Suprapubic skin (tissue), 4 donors: ENCODE data around the gene RBM7. TPM values are rescaled to one million over a fixed set of nuclear protein-coding genes. Genes with fewer than 3 reads are reported as not detected.

Experiments used
- DNase-seq, 2 donors: peaks; one replicate each; pipeline ENCODE4 v3.0.0-alpha.2; 2019; ENCODE audit warnings: low spot score in 2 of 2
- H3K27ac ChIP-seq: fragments of 200-600 bp; sonication (generic); one replicate; pipeline ENCODE4 v1.5.1; 2019
- H3K27me3 ChIP-seq: fragments of 200-600 bp; sonication (generic); one replicate; pipeline ENCODE4 v1.5.1; 2019
- H3K36me3 ChIP-seq: fragments of 200-600 bp; sonication (generic); one replicate; pipeline ENCODE4 v1.5.1; 2019
- H3K4me1 ChIP-seq: fragments of 200-600 bp; sonication (generic); one replicate; pipeline ENCODE4 v1.5.1; 2019
- H3K4me3 ChIP-seq: fragments of 200-600 bp; sonication (generic); one replicate; pipeline ENCODE4 v1.5.1; 2019; ENCODE audit warnings: mild to moderate bottlenecking
- H3K9me3 ChIP-seq: fragments of 200-600 bp; sonication (generic); one replicate; pipeline ENCODE4 v1.5.1; 2019
- EP300 ChIP-seq: sonication (generic); formaldehyde crosslinking; IDR thresholded peaks from one replicate; pipeline ENCODE4 v1.6.1; 2017; ENCODE audit warnings: antibody characterized with exemption
- POLR2A ChIP-seq, 2 donors: fragments of 450-650 bp; IDR thresholded peaks; one replicate each; pipeline ENCODE4 v1.6.1; 2017; ENCODE audit warnings: antibody characterized with exemption in 2 of 2, mild to moderate bottlenecking in 2 of 2, moderate library complexity in 2 of 2
- POLR2AphosphoS5 ChIP-seq, 3 donors: sonication (generic); formaldehyde crosslinking; IDR thresholded peaks; one replicate each; pipeline ENCODE4 v1.6.1; 2017; ENCODE audit warnings: antibody characterized with exemption in 3 of 3
- WGBS: methylation state at CpG from one replicate; pipeline ENCODE4 v1.1.5; 2018; 5-methylcytosine and 5-hydroxymethylcytosine counted together
- total RNA-seq, 4 donors: library from RNA; depleted of rRNA; stranded (reverse); fragments of >200 nt; gene quantifications; one replicate each; pipeline ENCODE4 v1.1.0, GENCODE V29; 2016
- TF ChIP-seq, protein P1 (sequence below), 2 donors: fragments of 200-600 bp in 1 of 2; fragments of 450-650 bp in 1 of 2; sonication (generic) in 1 of 2; IDR thresholded peaks; one replicate each; pipeline ENCODE4 v1.5.1; 2016 to 2019; ENCODE audit warnings: antibody characterized with exemption in 2 of 2, mild to moderate bottlenecking in 1 of 2, moderate library complexity in 1 of 2

Gene RBM7
- total RNA-seq, 4 donors from 2014 or later, result 10.2 to 18.4 (median 16.9) TPM

DNA sequence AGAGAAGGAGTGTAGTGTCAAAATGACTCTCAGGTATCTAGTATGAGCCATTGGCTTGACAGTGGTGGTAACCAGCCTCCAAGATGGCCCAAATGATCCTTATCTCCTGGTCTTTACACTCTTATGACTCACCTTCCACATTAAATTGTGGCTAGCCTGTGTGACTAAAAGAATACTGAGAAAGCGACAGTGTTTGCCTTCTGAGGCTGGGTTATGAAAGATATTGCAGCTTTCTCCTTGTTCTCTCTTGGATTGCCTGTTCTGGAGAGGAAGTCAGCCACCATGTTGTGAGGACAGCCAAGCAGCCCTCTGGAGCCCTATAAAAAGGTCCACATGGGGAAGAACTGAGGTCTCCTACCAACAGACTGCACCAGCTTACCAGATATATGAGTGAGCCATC is 16.0 kb upstream of the RBM7 start:
- H3K27ac ChIP-seq, result no peak overlapping the region
- TF ChIP-seq POLR2AphosphoS5 (IDR thresholded peaks at IDR 0.05), result no peak
- TF ChIP-seq POLR2A (IDR thresholded peaks at IDR 0.05), result no peak
- TF ChIP-seq, protein P1, sequence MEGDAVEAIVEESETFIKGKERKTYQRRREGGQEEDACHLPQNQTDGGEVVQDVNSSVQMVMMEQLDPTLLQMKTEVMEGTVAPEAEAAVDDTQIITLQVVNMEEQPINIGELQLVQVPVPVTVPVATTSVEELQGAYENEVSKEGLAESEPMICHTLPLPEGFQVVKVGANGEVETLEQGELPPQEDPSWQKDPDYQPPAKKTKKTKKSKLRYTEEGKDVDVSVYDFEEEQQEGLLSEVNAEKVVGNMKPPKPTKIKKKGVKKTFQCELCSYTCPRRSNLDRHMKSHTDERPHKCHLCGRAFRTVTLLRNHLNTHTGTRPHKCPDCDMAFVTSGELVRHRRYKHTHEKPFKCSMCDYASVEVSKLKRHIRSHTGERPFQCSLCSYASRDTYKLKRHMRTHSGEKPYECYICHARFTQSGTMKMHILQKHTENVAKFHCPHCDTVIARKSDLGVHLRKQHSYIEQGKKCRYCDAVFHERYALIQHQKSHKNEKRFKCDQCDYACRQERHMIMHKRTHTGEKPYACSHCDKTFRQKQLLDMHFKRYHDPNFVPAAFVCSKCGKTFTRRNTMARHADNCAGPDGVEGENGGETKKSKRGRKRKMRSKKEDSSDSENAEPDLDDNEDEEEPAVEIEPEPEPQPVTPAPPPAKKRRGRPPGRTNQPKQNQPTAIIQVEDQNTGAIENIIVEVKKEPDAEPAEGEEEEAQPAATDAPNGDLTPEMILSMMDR (IDR thresholded peaks at IDR 0.05), result no peak
- no peak for TF ChIP-seq EP300
- DNase-seq, result no peak
- H3K27me3 ChIP-seq, result no peaks in the 10 kb centered on the region
- WGBS, result 100% methylated on average over 1 of the region's 1 CpG
- no peaks in the 10 kb centered on the region for H3K4me1 ChIP-seq
- H3K36me3 ChIP-seq, result no peaks in the 10 kb centered on the region
- H3K9me3 ChIP-seq, result no peaks in the 10 kb centered on the region
- no peak overlapping the region for H3K4me3 ChIP-seq

DNA sequence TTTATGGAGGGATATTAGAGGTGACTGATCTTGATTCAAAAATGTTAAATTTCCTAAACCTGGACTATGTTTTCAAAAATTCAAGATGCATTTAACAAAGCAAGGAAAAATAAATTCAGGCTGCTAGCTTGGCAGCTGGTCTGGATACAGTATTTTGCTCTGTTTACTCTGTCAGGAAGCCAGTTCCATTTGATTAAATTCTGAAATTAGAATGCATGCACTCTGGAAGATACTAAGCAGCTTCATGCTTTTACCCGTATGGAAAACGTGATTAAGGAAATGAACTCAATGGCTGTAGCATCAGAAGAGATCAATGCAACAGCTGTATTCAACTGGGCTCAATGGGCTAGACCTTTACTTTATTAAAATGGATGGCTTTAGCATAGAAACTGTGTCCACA is 14.3 kb upstream of the RBM7 start:
- H3K27ac ChIP-seq, result no peak overlapping the region
- H3K9me3 ChIP-seq, result no peaks in the 10 kb centered on the region
- no peak for TF ChIP-seq POLR2A (IDR thresholded peaks at IDR 0.05)
- no peak for TF ChIP-seq POLR2AphosphoS5 (IDR thresholded peaks at IDR 0.05)
- TF ChIP-seq, protein P1 (IDR thresholded peaks at IDR 0.05), result no peak
- no peak for TF ChIP-seq EP300
- no peaks in the 10 kb centered on the region for H3K36me3 ChIP-seq
- no peak overlapping the region for H3K4me3 ChIP-seq
- 62% methylated on average over 2 of the region's 2 CpGs for WGBS
- no peaks in the 10 kb centered on the region for H3K4me1 ChIP-seq
- DNase-seq, result no peak
- no peaks in the 10 kb centered on the region for H3K27me3 ChIP-seq

DNA sequence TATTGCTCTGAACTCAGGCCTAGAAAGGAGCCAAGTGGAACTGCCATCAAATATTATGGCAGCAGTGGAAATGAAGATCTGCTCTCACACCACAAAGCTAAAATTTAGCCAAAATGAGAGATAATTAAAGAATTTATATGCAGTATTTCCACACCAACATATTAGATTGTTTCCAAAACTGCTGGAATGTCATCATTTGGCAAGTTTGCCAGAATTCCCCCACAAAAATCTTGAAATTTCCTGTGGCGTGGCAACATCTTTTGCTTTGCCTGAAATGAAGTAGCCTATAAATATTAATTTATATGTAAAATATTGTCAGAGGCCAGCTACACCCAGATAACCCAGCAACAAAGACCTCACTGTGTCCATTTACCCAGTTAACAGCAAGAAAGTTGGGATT is 13.9 kb upstream of the RBM7 start:
- 72% methylated on average over 1 of the region's 1 CpG for WGBS
- H3K4me3 ChIP-seq, result no peak overlapping the region

DNA sequence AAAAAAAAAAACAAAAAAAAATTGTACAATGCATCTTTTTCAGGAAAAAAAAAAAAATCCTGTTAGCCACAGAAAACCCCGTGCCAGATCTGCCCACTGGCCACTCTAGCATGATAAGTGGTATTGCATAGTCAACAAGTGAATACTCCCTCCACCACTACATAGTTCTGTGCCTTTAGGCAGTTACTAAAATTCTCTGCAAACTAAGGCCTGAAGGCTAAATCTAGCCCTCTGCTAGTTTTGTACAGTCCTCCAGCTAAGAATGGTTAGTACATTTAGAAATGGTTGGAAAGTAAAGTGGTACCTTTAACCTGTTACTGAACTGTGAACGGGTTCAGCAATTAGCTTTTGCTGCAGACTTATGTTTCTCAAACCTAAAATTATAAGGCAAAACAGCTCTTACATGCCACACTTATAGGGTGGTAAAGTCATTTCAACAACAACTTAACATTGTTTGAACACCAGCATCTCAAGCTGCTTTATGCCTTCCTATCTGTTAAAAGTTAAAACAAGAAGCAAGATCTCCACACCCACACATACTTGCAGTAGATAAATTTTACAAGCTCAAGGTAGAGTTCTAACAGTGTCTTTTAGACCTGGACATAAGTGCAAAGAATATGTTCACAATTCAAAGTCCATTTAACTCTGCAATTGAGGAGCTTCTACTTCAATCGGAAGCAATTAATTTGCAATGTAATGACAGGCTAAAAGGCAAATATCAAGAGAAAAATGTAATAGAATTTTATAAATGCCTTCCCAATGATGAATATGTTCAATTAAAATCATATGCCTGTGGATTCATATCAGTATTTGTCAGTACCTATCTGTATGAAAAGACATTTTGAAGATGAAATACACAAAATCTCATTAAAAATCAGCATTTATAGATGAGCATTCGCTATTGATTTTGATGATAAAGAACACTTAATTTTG is 7.5 kb upstream of the RBM7 start:
- no peak for DNase-seq
- H3K36me3 ChIP-seq, result no peaks in the 10 kb centered on the region
- H3K4me1 ChIP-seq, result peaks cover 12% of the 10 kb centered on the region
- WGBS, result 87% methylated on average over 4 of the region's 4 CpGs
- no peaks in the 10 kb centered on the region for H3K9me3 ChIP-seq
- TF ChIP-seq EP300, result no peak
- H3K4me3 ChIP-seq, result no peak overlapping the region
- H3K27me3 ChIP-seq, result no peaks in the 10 kb centered on the region
- H3K27ac ChIP-seq, result no peak overlapping the region

More for the DNA sequence above, 13.9 kb upstream of the RBM7 start:
- TF ChIP-seq POLR2AphosphoS5 (IDR thresholded peaks at IDR 0.05) (no peak), EP300 (no peak), POLR2A (IDR thresholded peaks at IDR 0.05) (no peak)
- TF ChIP-seq, protein P1 (IDR thresholded peaks at IDR 0.05), result no peak
- Histone ChIP-seq H3K36me3 (no peaks in the 10 kb centered on the region), H3K4me1 (no peaks in the 10 kb centered on the region), H3K27me3 (no peaks in the 10 kb centered on the region), H3K9me3 (no peaks in the 10 kb centered on the region), H3K27ac (no peak overlapping the region)
- no peak for DNase-seq

DNA sequence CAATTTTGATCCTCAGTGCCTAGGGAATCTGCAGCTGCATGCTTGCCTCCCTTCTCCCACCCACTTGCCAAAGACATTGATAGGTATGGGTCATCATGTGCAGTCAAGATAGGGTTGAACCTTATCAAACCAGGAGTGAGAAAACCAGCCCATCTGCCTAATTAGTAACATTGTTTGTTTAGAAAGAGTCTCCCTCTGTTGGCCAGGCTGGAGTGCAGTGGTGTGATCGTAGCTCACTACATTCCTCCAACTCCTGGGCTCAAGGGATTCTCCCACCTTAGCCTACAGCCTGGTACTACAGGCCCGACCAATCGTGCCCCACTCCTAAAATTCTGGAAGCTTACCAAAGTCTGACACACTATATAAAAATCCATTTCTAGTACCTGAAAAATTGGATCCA is 4.7 kb upstream of the RBM7 start:
- Histone ChIP-seq H3K4me1 (peaks cover 28% of the 10 kb centered on the region), H3K4me3 (no peak overlapping the region), H3K9me3 (no peaks in the 10 kb centered on the region), H3K36me3 (no peaks in the 10 kb centered on the region), H3K27me3 (no peaks in the 10 kb centered on the region), H3K27ac (peak overlapping the region; percentile 17)
- WGBS, result 36% methylated on average over 3 of the region's 3 CpGs
- TF ChIP-seq POLR2A (IDR thresholded peaks at IDR 0.05), result no peak
- TF ChIP-seq, protein P1 (IDR thresholded peaks at IDR 0.05), result peak in 1 of 2 donors; percentile 11
- no peak for DNase-seq
